Immature natural killer cell (primary cell): ENCODE results near the gene UNC5CL. TPM values are rescaled to one million over a fixed set of nuclear protein-coding genes. Genes with fewer than 3 reads are reported as not detected.

ENCODE experiments used
- DNase-seq, 3 donors: peaks; one replicate each; pipeline ENCODE4 v3.0.0; 2022; ENCODE audit warnings: mixed read lengths in 1 of 3
- H3K27ac Mint-ChIP-seq, 6 donors: one replicate each; pipeline ENCODE4 v1.8.0; 2020; ENCODE audit warnings: mixed read lengths in 6 of 6, mild to moderate bottlenecking in 5 of 6, inconsistent platforms in 4 of 6, moderate library complexity in 3 of 6
- H3K27me3 Mint-ChIP-seq, 3 donors: one replicate each; pipeline ENCODE4 v1.8.0; 2020 to 2021; ENCODE audit warnings: low read depth in 3 of 3, mild to moderate bottlenecking in 3 of 3, mixed read lengths in 3 of 3, moderate library complexity in 3 of 3, inconsistent platforms in 1 of 3
- H3K36me3 Mint-ChIP-seq, 3 donors: one replicate each; pipeline ENCODE4 v1.8.0; 2020; ENCODE audit warnings: mixed read lengths in 3 of 3, inconsistent platforms in 2 of 3, mild to moderate bottlenecking in 2 of 3
- H3K4me1 Mint-ChIP-seq, 2 donors: one replicate each; pipeline ENCODE4 v1.8.0; 2020; ENCODE audit warnings: inconsistent platforms in 2 of 2, mild to moderate bottlenecking in 2 of 2, mixed read lengths in 2 of 2, moderate library complexity in 1 of 2
- H3K4me3 Mint-ChIP-seq, 5 donors: one replicate each; pipeline ENCODE4 v1.8.0; 2020; ENCODE audit warnings: mild to moderate bottlenecking in 5 of 5, mixed read lengths in 5 of 5, inconsistent platforms in 3 of 5, moderate library complexity in 3 of 5
- H3K9me3 Mint-ChIP-seq, 6 donors: one replicate each; pipeline ENCODE4 v1.8.0; 2020; ENCODE audit warnings: mild to moderate bottlenecking in 6 of 6, mixed read lengths in 6 of 6, inconsistent platforms in 4 of 6, moderate library complexity in 3 of 6
- polyA plus RNA-seq, 3 donors: library from polyadenylated mRNA; unstranded; fragments of 300-500 nt; fragmentation: Illumina TruSeq; gene quantifications; one replicate each; pipeline ENCODE4 v1.2.3, GENCODE V29; 2021

The UNC5CL gene, protein sequence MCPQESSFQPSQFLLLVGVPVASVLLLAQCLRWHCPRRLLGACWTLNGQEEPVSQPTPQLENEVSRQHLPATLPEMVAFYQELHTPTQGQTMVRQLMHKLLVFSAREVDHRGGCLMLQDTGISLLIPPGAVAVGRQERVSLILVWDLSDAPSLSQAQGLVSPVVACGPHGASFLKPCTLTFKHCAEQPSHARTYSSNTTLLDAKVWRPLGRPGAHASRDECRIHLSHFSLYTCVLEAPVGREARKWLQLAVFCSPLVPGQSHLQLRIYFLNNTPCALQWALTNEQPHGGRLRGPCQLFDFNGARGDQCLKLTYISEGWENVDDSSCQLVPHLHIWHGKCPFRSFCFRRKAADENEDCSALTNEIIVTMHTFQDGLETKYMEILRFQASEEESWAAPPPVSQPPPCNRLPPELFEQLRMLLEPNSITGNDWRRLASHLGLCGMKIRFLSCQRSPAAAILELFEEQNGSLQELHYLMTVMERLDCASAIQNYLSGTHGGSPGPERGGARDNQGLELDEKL
- polyA plus RNA-seq, result under 1 TPM in 2 of 3 donors, not detected in 1; 0.19 to 0.45 TPM

DNA sequence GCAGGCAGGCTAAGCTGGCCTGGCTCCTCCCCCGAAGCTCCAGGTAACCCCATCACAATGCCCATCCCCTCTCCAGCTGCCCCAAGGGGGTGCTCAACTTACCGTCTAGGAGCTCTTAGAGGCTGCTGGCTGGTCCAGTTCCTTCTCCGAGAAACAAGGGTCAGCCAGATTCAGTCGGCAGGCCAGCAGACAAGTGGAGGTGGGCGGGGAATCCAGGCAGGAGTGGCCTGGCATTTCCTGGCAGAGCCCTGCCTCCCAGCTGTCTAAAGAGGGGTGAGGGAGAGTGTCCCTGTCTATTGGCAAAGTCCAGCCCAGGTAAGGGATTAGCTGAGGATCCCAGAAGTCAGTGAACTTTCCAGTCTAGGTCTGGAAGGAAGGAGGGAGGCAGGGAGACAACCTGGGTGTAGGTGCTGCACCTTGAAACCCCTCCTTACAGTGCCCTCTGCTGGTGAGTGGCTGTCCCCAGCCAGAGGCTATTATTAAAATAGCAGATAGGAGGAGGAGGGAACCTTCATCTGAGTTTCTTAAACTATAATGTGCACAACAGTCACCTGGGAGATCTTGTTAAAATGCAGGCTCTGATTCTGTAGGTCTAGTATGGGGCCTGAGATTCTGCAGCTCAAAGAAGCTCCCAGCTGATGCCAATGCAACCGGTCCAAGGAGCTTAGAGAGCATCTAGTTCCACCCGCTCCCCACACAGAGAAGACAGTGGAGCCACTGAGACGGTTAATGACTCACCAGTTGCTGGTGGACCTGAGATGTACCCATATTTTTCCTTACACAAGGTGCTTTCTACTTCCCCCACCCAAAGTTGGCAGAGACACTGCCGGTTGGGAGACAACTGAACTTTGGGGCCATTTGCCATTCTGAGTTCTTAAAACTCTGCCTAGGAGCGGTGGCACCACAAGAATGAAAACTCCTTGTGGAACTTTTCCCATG, at the start of gene UNC5CL:
Gene UNC5CL, minus strand, starts transcription at position 162 of the 939 bp plus-strand sequence. CDS start 4,147 bp downstream, outside the sequence.
- Mint-ChIP-seq H3K9me3 (no peaks in the 10 kb centered on the region), H3K36me3 (peaks cover 0 to 8% (median 2%) of the 10 kb centered on the region in 3 donors), H3K4me3 (no peak within 1 kb of the TSS), H3K4me1 (no peaks in the 10 kb centered on the region), H3K27me3 (peaks cover 0 to 2% (median 0%) of the 10 kb centered on the region in 3 donors), H3K27ac (no peak within 1 kb of the TSS)
- DNase-seq, result peak; percentile 7 to 42 (median 22)

DNA sequence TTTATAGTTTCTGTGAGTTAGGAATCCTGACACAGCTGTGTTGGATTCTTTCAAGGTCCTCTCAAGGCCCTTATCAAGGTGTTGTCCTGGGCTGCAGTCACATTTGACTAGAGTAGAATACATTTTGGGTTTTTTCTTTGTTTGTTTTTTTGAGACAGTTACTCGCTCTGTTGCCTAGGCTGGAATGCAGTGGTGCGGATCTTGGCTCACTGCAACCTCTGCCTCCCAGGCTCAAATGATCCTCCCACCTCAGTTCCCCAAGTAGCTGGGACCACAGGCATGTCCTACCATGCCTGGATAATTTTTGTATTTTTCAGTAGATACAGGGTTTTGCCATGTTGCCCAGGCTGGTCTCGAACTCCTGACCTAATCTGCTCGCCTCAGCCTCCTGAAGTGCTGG, 49.4 kb upstream of the UNC5CL start:
- no peak overlapping the region for H3K27ac Mint-ChIP-seq
- H3K4me1 Mint-ChIP-seq, result peaks cover 1 to 17% of the 10 kb centered on the region in 2 donors
- DNase-seq, result no peak
- no peak overlapping the region for H3K4me3 Mint-ChIP-seq
- peaks cover 29 to 65% (median 30%) of the 10 kb centered on the region in 3 donors for H3K36me3 Mint-ChIP-seq
- no peaks in the 10 kb centered on the region for H3K27me3 Mint-ChIP-seq
- H3K9me3 Mint-ChIP-seq, result peaks cover 0 to 2% (median 0%) of the 10 kb centered on the region in 6 donors

DNA sequence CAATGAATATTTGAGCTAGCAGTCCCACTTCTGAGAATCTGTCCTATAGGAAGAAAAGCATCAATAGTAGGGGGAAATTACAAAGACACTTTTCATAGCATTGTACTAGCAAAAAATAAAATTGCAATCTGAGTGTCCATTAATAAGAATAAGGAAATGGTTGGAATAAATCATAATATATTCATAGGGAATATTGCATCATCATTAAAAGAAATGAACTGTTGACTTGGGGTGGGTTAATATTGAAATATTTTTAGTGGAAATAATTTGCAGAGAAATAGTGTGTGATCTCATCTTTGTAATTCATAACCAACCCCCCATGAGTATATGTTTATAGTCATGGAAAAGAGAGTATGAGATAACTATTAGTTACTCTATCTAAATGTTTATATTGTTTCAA, 46.2 kb upstream of the UNC5CL start:
- Mint-ChIP-seq H3K36me3 (peaks cover 22 to 55% (median 25%) of the 10 kb centered on the region in 3 donors), H3K4me3 (no peak overlapping the region), H3K27ac (no peak overlapping the region), H3K27me3 (no peaks in the 10 kb centered on the region), H3K4me1 (peaks cover 21 to 45% of the 10 kb centered on the region in 2 donors), H3K9me3 (no peaks in the 10 kb centered on the region)
- no peak for DNase-seq

DNA sequence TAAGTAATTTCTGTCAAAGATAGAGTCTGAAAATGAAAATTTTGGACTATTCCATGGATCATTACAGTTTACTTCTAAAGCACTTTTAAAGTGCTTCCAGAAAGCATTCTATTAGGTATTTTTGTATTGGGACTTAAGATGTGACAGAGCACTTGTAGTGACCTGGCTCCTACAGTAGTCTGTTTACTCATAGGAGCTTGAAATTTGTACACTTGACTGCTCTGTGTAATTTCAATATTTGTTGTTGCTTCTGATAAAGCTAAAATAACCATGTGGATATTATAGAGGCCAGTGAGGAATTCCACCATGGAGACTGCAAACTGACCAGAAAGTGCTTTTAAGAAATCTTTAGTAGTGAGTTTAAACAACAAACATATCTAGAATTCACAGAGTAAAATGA, 44.1 kb upstream of the UNC5CL start:
- no peak overlapping the region for H3K27ac Mint-ChIP-seq
- peaks cover 19 to 59% (median 24%) of the 10 kb centered on the region in 3 donors for H3K36me3 Mint-ChIP-seq
- no peaks in the 10 kb centered on the region for H3K9me3 Mint-ChIP-seq
- H3K27me3 Mint-ChIP-seq, result no peaks in the 10 kb centered on the region
- DNase-seq, result no peak
- peaks cover 30 to 60% of the 10 kb centered on the region in 2 donors for H3K4me1 Mint-ChIP-seq
- H3K4me3 Mint-ChIP-seq, result no peak overlapping the region

DNA sequence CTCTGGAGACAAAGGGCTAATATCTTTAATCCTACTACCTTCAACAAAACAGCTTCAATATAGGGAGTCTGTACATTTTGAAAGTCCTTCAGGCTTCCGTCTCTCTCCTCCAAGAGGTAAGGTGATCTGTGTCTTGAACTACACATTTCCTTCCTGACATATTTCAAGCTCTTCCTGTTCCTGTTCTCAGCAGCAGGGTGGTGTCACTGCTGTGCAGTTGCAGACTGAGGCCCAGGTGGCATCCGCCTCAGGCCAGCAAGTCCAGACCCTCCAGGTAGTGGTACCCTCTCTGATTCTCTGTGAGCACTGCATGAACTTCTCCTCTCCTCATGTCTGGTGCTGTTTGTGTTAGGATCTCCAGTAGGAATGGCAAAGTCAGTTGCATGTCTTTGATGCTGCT, 41.6 kb upstream of the UNC5CL start:
- Mint-ChIP-seq H3K4me3 (peak overlapping the region; percentile 57 to 80 (median 69)), H3K9me3 (no peaks in the 10 kb centered on the region), H3K27ac (peak overlapping the region; percentile 42 to 92 (median 76)), H3K4me1 (peaks cover 35 to 63% of the 10 kb centered on the region in 2 donors), H3K36me3 (peaks cover 14 to 39% (median 17%) of the 10 kb centered on the region in 3 donors), H3K27me3 (no peaks in the 10 kb centered on the region)
- peak in 1 of 3 donors; percentile 6 for DNase-seq

DNA sequence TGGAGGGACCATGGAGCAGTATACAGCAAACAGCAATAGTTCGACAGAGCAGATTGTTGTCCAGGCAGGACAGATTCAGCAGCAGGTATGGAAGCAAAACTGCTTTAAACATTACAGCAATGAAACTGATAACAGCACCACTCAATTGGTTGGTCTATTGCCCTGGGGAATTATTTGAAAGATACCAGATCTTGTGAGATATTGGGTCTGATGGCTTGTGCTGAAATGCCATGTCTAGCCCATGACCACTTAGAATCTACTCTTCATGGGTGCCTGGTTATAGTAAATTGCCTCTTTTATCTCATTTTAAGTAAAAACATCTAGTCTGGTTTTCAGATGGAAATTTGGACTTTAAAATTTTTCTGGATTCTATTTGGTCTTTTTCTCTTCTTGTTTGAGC, 40.1 kb upstream of the UNC5CL start:
- H3K27me3 Mint-ChIP-seq, result peaks cover 0 to under 1% (median under 1%) of the 10 kb centered on the region in 3 donors
- H3K4me1 Mint-ChIP-seq, result peaks cover 51 to 79% of the 10 kb centered on the region in 2 donors
- H3K27ac Mint-ChIP-seq, result peak overlapping the region in 1 of 6 donors; percentile 11
- no peak for DNase-seq
- no peak overlapping the region for H3K4me3 Mint-ChIP-seq
- no peaks in the 10 kb centered on the region for H3K9me3 Mint-ChIP-seq
- H3K36me3 Mint-ChIP-seq, result peaks cover 8 to 29% (median 10%) of the 10 kb centered on the region in 3 donors

DNA sequence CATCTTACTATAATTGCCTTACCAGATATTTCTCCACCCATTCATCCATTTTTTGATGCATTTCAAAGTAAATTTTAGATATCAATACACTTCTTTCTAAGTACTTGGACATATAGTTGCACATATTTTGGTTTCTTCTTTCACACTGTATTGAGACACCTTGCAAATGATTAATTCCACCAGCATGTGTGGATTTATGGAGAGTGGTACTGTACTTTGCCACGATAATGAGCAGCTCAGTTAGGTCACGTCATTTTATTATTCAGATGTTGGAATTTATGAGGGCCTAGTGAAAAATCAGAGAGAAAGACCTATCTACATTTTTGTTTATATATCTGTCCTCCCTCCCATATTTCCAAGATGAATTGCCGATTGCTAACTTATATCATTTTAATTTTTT, 39.1 kb upstream of the UNC5CL start:
- H3K4me3 Mint-ChIP-seq, result no peak overlapping the region
- no peaks in the 10 kb centered on the region for H3K9me3 Mint-ChIP-seq
- H3K4me1 Mint-ChIP-seq, result peaks cover 55 to 75% of the 10 kb centered on the region in 2 donors
- H3K36me3 Mint-ChIP-seq, result peaks cover 4 to 21% (median 8%) of the 10 kb centered on the region in 3 donors
- no peak for DNase-seq
- peaks cover 2 to 6% (median 4%) of the 10 kb centered on the region in 3 donors for H3K27me3 Mint-ChIP-seq
- H3K27ac Mint-ChIP-seq, result no peak overlapping the region

DNA sequence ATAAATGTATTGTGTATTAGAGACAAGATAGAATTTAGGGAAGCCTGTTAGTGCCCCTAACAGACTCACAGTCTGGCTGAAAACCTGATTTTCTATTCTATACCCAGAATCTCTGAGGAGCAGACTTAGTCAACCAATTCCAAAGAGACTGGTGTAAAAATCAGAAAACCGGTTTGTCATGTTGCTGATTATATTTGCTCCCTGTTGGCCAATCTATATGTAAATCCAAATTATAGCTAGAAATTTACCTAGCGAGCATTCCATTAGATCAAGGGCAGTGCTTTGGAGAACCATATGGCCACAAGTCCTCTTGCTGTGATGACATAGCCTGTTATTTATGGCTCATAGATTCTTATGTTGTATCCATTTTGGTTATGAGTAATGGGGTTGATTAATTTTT, 38.5 kb upstream of the UNC5CL start:
- H3K9me3 Mint-ChIP-seq, result no peaks in the 10 kb centered on the region
- no peak overlapping the region for H3K27ac Mint-ChIP-seq
- no peak for DNase-seq
- peaks cover 4 to 17% (median 8%) of the 10 kb centered on the region in 3 donors for H3K36me3 Mint-ChIP-seq
- H3K4me3 Mint-ChIP-seq, result no peak overlapping the region
- H3K27me3 Mint-ChIP-seq, result peaks cover 6 to 10% (median 8%) of the 10 kb centered on the region in 3 donors
- peaks cover 55 to 70% of the 10 kb centered on the region in 2 donors for H3K4me1 Mint-ChIP-seq

DNA sequence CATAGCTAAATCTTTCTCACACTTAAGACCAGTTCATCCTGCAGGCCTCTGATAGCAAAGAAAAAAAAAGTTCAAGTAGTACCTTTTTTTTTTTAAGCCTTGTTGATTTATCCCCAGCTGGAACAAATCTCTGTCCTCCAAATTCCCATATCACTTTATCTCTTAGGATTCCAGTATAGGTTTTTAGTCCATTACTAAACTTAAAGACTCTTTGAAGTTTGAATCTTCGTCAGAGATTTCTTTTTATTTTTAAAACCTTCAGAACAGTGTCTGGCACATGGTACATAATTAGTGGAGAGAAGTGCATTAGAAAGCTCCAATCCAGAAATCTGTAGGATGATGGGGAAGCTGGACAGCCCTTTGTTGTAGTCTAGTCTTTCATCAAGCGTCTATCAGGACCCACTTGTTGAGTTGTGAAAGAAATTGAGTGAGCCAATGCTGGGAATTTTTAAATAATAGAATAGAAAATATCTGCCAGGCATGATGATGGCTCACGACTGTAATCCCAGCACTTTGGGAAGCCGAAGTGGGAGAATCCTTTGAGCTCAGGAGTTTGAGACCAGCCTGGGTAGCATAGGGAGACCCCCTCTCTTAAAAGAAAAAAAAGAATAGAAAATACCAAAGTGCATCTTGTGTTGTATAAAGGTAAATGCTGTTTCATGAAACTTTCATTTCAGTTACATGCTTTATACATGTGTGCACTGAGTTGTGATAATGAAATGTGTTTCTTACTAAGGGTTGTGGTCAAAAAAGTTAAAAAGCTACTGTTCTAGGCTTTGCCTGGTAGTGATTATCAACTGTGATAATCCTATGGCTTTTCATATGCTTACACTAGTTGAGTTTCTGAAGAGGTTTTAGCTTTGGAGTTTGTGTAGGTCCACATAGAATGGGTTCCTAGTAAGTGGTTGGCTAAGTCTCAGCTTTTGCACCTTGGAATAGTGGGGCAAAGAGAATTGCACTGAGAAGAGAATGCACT, 36.9 kb upstream of the UNC5CL start:
- H3K9me3 Mint-ChIP-seq, result no peaks in the 10 kb centered on the region
- H3K27me3 Mint-ChIP-seq, result peaks cover 14 to 20% (median 15%) of the 10 kb centered on the region in 3 donors
- H3K36me3 Mint-ChIP-seq, result peaks cover 4 to 17% (median 8%) of the 10 kb centered on the region in 3 donors
- H3K27ac Mint-ChIP-seq, result peak overlapping the region; percentile 83 to 100 (median 96)
- peak overlapping the region in 4 of 5 donors; percentile 5 to 76 (median 32) for H3K4me3 Mint-ChIP-seq
- peaks cover 52 to 63% of the 10 kb centered on the region in 2 donors for H3K4me1 Mint-ChIP-seq
- no peak for DNase-seq

DNA sequence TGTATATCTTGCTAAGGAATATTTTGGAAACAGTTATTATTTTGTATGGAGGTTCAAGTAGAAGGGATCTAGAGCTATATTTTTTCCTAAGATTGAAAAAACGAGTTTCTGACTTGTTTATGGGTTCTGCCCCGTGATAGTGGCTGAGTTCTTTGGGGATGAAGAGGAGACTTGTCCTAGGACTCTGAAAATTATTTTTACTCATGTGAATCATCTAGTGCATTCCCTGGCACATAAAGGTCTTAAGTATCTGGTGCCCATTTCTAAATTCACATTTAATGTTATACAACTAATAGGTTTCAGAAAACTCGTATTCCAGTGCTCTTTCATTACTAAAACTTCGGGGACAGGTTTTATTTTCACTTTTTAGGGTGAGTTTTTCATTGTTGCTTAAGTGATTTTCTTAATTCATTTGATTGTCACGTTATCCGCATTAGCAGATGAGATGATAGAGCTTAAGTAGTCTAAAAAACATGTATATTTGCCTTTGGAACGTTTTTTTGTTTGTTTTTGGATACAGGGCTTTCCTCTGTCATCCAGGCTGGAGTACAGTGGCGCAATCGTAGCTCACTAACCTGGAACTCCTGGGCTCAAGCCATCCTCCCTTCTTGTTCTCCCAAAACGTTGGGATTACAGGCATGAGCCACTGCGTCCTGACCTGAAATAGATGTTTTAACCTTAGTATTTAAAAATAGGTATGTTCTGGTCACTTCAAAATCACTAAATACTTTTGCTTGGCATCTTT, 35.8 kb upstream of the UNC5CL start:
- peaks cover 14 to 20% (median 15%) of the 10 kb centered on the region in 3 donors for H3K27me3 Mint-ChIP-seq
- H3K27ac Mint-ChIP-seq, result peak overlapping the region; percentile 96 to 100 (median 98)
- peaks cover 0 to 10% (median 4%) of the 10 kb centered on the region in 3 donors for H3K36me3 Mint-ChIP-seq
- peak overlapping the region; percentile 88 to 98 (median 94) for H3K4me3 Mint-ChIP-seq
- peaks cover 45 to 62% of the 10 kb centered on the region in 2 donors for H3K4me1 Mint-ChIP-seq
- no peaks in the 10 kb centered on the region for H3K9me3 Mint-ChIP-seq
- DNase-seq, result no peak

DNA sequence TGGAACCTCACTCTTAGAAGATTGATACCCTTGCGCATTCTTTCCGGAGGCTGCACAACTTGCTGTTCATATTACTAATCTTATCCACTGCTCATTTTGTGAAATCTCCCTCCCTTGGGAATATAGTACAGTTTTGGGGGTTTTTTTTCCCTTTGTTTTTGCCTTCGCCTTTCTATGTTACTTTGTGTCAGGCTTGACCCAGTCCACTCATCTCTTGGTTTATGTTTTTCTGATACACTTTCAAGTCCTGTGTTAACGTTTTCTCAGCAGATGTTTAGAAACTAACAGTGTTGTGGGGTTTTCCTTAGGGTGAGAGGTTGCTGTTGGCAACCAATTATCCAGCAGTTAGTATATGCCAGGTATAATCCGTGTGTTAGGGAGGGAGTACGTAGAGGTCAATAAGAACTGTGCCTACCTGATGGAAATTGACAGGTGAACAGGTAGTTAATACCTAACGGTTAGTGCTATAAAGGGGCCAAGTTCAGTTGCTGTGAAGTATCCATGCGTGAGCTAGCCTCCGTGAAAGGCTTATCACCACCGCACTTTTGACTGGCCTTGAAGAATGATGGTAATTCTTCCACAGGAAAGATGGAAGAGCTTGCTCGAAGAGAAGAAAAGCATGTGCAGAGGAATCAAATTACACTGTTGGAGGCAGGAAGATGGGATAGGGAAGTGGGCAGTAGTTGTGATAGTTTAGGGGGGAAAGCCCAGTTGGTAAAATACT, 35.1 kb upstream of the UNC5CL start:
- Mint-ChIP-seq H3K36me3 (peaks cover 0 to 8% (median 0%) of the 10 kb centered on the region in 3 donors), H3K9me3 (no peaks in the 10 kb centered on the region), H3K4me1 (peaks cover 41 to 62% of the 10 kb centered on the region in 2 donors), H3K27me3 (peaks cover 14 to 20% (median 15%) of the 10 kb centered on the region in 3 donors), H3K4me3 (peak overlapping the region; percentile 88 to 98 (median 94)), H3K27ac (peak overlapping the region; percentile 96 to 100 (median 98))
- no peak for DNase-seq
